HepG2 (cell line): ENCODE results near the gene SLC7A10. TPM values are rescaled to one million over a fixed set of nuclear protein-coding genes. Genes with fewer than 3 reads are reported as not detected.

Source experiments
- DDIT3 ChIP-seq: sonication (generic); formaldehyde crosslinking; IDR thresholded peaks from 2 replicates; pipeline ENCODE4 v1.4.0; 2020; ENCODE audit warnings: mild to moderate bottlenecking, missing genetic modification reagents
- ELF4 ChIP-seq: sonication (generic); formaldehyde crosslinking; IDR thresholded peaks from 2 replicates; pipeline ENCODE4 v1.5.0; 2020; ENCODE audit warnings: missing genetic modification reagents, mild to moderate bottlenecking, moderate library complexity, borderline replicate concordance
- HOXA3 ChIP-seq: sonication (generic); formaldehyde crosslinking; IDR thresholded peaks from 2 replicates; pipeline ENCODE4 v1.5.0; 2020; ENCODE audit warnings: missing genetic modification reagents
- PAWR ChIP-seq: sonication (generic); formaldehyde crosslinking; IDR thresholded peaks from 2 replicates; pipeline ENCODE4 v1.4.0; 2020; ENCODE audit warnings: missing genetic modification reagents, mild to moderate bottlenecking, borderline replicate concordance
- POLR2A ChIP-seq, 2 experiments: IDR thresholded peaks; 2 replicates each; pipeline ENCODE4 v1.6.1; 2011; ENCODE audit warnings: low read depth in 2 of 2, low read length in 2 of 2, mild to moderate bottlenecking in 1 of 2, moderate library complexity in 1 of 2; ENCODE audit not compliant: insufficient read depth in 1 of 2
- RELA ChIP-seq: sonication (generic); formaldehyde crosslinking; IDR thresholded peaks from 2 replicates; pipeline ENCODE4 v1.4.0; 2020; ENCODE audit warnings: missing genetic modification reagents
- SAFB2 ChIP-seq: sonication (generic); formaldehyde crosslinking; IDR thresholded peaks from 2 replicates; pipeline ENCODE4 v1.5.1; 2020; ENCODE audit warnings: missing genetic modification reagents, low read depth, mild to moderate bottlenecking, borderline replicate concordance
- SMARCC2 ChIP-seq: fragments of 450-650 bp; IDR thresholded peaks from 2 replicates; pipeline ENCODE4 v1.6.1; 2017; ENCODE audit warnings: antibody characterized with exemption, mild to moderate bottlenecking
- STAT6 ChIP-seq: sonication (generic); formaldehyde crosslinking; IDR thresholded peaks from 2 replicates; pipeline ENCODE4 v1.4.0; 2020; ENCODE audit warnings: missing genetic modification reagents, mild to moderate bottlenecking, borderline replicate concordance
- XBP1 ChIP-seq: sonication (generic); formaldehyde crosslinking; IDR thresholded peaks from 2 replicates; pipeline ENCODE4 v1.5.0; 2020; ENCODE audit warnings: missing genetic modification reagents
- ZBTB44 ChIP-seq: sonication (generic); formaldehyde crosslinking; IDR thresholded peaks from 2 replicates; pipeline ENCODE4 v1.4.0; 2020; ENCODE audit warnings: missing genetic modification reagents
- ZFX ChIP-seq: sonication (generic); formaldehyde crosslinking; IDR thresholded peaks from 2 replicates; pipeline ENCODE4 v1.4.0; 2020; ENCODE audit warnings: mild to moderate bottlenecking, low read depth, missing genetic modification reagents, moderate library complexity
- ZNF225 ChIP-seq: sonication (generic); formaldehyde crosslinking; IDR thresholded peaks from 2 replicates; pipeline ENCODE4 v1.4.0; 2020; ENCODE audit warnings: mild to moderate bottlenecking, missing genetic modification reagents
- ZNF232 ChIP-seq: sonication (generic); formaldehyde crosslinking; IDR thresholded peaks from 2 replicates; pipeline ENCODE4 v1.4.0; 2020; ENCODE audit warnings: missing genetic modification reagents, borderline replicate concordance
- ZNF274 ChIP-seq: sonication (generic); formaldehyde crosslinking; IDR thresholded peaks from 2 replicates; pipeline ENCODE4 v1.5.1; 2020; ENCODE audit warnings: mild to moderate bottlenecking, missing genetic modification reagents
- ZNF512B ChIP-seq: sonication (generic); formaldehyde crosslinking; IDR thresholded peaks from 2 replicates; pipeline ENCODE4 v1.5.1; 2020; ENCODE audit warnings: missing genetic modification reagents, mild to moderate bottlenecking, borderline replicate concordance
- ZNF513 ChIP-seq: sonication (generic); formaldehyde crosslinking; conservative IDR thresholded peaks from 2 replicates; pipeline ENCODE4 v1.5.0; 2020; ENCODE audit warnings: missing genetic modification reagents
- ZNF605 ChIP-seq: sonication (generic); formaldehyde crosslinking; IDR thresholded peaks from 2 replicates; pipeline ENCODE4 v1.8.0; 2022; ENCODE audit warnings: mild to moderate bottlenecking, missing genetic modification reagents
- ZSCAN30 ChIP-seq: sonication (generic); formaldehyde crosslinking; IDR thresholded peaks from 2 replicates; pipeline ENCODE4 v1.5.0; 2020; ENCODE audit warnings: mild to moderate bottlenecking, missing genetic modification reagents
- polyA plus RNA-seq, 8 experiments: library from polyadenylated mRNA; depleted of rRNA in 3 of 8; stranded (reverse) in 7 of 8; unstranded in 1 of 8; fragments of >200 nt; fragmentation: Illumina TruSeq in 4 of 8; extraction: Trizol in 4 of 8; gene quantifications; 2 replicates each; pipeline versions ENCODE4 v1.2.1 to v1.2.3, GENCODE V29; 2011 to 2016; ENCODE audit warnings: low read depth in 4 of 8, missing spikeins in 1 of 8, mixed read lengths in 1 of 8; ENCODE audit not compliant: insufficient read depth in 1 of 8
- total RNA-seq, 5 experiments: library from RNA; depleted of rRNA; stranded (reverse); fragments of >200 nt; fragmentation: Illumina TruSeq; extraction: Trizol; gene quantifications; 2 replicates each; pipeline ENCODE4 v1.2.3, GENCODE V29; 2016; ENCODE audit warnings: low read depth in 1 of 5

SLC7A10 gene
- total and polyA plus RNA-seq, 2 of the 13 experiments (the other 11 are each of a cell fraction or from before 2014, with no cell fraction given) = 1.1 to 2.2 TPM

- TF ChIP-seq SMARCC2 (no peak), ELF4 (CRISPR knock-in tag) (no peak), RELA (CRISPR knock-in tag) (no peak), ZNF512B (CRISPR knock-in tag) (no peak; the same call in 1 of the 2 replicates), ZNF605 (CRISPR knock-in tag) (peak; percentile 75; the same call in 1 of the 2 replicates), ZNF513 (CRISPR knock-in tag) (no peak), ZBTB44 (CRISPR knock-in tag) (no peak), ZFX (0 out of 2 replicates have a peak, but pooled peaks have one; percentile 4), ZSCAN30 (CRISPR knock-in tag) (no peak), SAFB2 (no peak; the same call in 1 of the 2 replicates), HOXA3 (CRISPR knock-in tag) (peak; percentile 52; the same call in 1 of the 2 replicates), PAWR (no peak), POLR2A (IDR thresholded peaks at IDR 0.05; ENCODE audit: insufficient read depth in 1 of 2, low read depth in 2 of 2, low read length in 2 of 2) (no peak), STAT6 (no peak; the same call in 1 of the 2 replicates), DDIT3 (CRISPR knock-in tag) (no peak), XBP1 (no peak), ZNF232 (CRISPR knock-in tag) (no peak), ZNF274 (no peak), ZNF225 (CRISPR knock-in tag) (no peak)
Observed at GRCh38 chr19:33248954-33249613, 23.4 kb upstream of the SLC7A10 start (continued).
